Measurements from ENCODE around the gene TOMM20L. TPM values are rescaled to one million over a fixed set of nuclear protein-coding genes. Genes with fewer than 3 reads are reported as not detected.

The TOMM20L gene
- total and polyA plus RNA-seq, 9 of the 15 experiments (the other 6 are each of a cell fraction or from before 2014, with no cell fraction given), result not detected

DNA sequence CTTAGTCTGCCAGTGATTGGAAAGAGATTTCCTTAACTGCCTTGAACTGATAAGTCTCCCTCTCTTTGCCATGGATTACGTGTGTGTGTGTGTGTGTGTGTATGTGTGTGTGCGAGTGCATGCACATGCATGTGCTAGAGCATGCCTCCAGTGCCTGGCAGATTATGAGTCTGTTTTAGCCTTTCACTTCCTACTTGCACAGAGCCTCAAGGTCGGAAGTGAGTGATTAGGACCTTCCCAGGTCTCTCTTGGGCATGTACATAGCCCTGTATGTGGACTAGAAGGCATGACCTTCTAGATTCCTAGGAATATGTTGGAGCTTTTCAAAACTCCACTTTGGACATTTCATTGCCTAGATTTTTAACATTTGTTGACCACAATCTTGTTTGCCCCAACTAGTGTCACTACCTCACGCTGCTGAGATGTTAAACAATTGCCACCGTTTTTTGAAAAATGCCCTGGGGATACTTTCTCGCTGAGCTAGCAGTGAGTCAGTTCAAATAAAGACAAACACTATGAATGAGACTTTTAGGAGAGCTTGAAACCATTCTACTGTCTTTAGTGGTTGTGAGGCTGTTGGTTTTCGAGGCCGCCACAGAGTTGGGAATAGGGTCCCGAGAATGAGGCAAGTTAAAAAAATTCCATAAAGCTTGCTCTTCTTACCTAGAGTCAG is 60.0 kb downstream of the TOMM20L start:
- intact Hi-C loops (cut with micrococcal nuclease), result no loop called here
- FAIRE-seq, result no peak
- 82% methylated on average over 7 of the region's 9 CpGs for WGBS (ENCODE audit: insufficient coverage, low coverage, missing lambda C conversion rate)

More for the DNA sequence above, 60.0 kb downstream of the TOMM20L start:
- Histone ChIP-seq H3K9ac (ENCODE audit: insufficient read depth in 1 of 2, low read depth in 2 of 2, low read length in 2 of 2) (no peak overlapping the region), H3K79me2 (ENCODE audit: control insufficient read depth, insufficient read depth, low read length) (no peaks in the 10 kb centered on the region), H3K9me1 (ENCODE audit: control insufficient read depth, insufficient read depth, low read length) (no peaks in the 10 kb centered on the region), H3K4me1 (replicated peaks in 1 of 2; ENCODE audit: control insufficient read depth in 2 of 2, insufficient read depth in 2 of 2, low read length in 2 of 2) (no peaks in the 10 kb centered on the region; a peak in 1 of 5 replicates), H4K20me1 (replicated peaks; ENCODE audit: control insufficient read depth, insufficient read depth, low read length) (no peaks in the 10 kb centered on the region), H3K4me2 (ENCODE audit: insufficient read depth, low read length) (no peak overlapping the region), H3K27me3 (ENCODE audit: control insufficient read depth in 2 of 2, insufficient read depth in 2 of 2, low read length in 2 of 2) (no peaks in the 10 kb centered on the region), H3K36me3 (ENCODE audit: control insufficient read depth, insufficient read depth, low read length) (peaks cover 52% of the 10 kb centered on the region; the same call in 1 of the 3 replicates), H3K9me3 (replicated peaks; ENCODE audit: control insufficient read depth, insufficient read depth, low read depth, low read length) (no peaks in the 10 kb centered on the region), H3K4me3 (no peak overlapping the region), H2AFZ (ENCODE audit: low read depth, low read length) (no peak overlapping the region), H3K27ac (ENCODE audit: extremely low read depth, low read depth, low read length) (no peak overlapping the region)
- no peak for TF ChIP-seq ZNF589 (CRISPR knock-in tag; IDR thresholded peaks at IDR 0.05; ENCODE audit: low read depth)
- TF ChIP-seq KDM1A (IDR thresholded peaks at IDR 0.05), result peak in 1 of 2 experiments; percentile 18; a peak in 1 of 4 replicates
- BruUV-seq (replicated peaks), result no TSS peak
- ChIA-PET POLR2A (interaction anchor here (0.6 kb wide), 1 partner anchor 9 kb away, joined by 3 read pairs; no protein-coding TSS in a partner anchor), CTCF (ENCODE audit: low intra/inter-chr PET ratio) (no interaction called here)
- no peak for ATAC-seq
- no peak for DNase-seq (ENCODE audit: extremely low read depth in 1 of 4, low spot score in 3 of 4)
- in situ Hi-C loops (cut with MboI), result no loop called here

Small RNAs within 50 kb of the gene (small RNA-seq; reads per million reads assigned to genes)
- gene RF00019, result not detected

Other genes with a start within 250 kb of the TOMM20L start
- gene ARMH4, start 243.7 kb upstream of the TOMM20L start, total RNA-seq (2014; rRNA removed), result 0.04 TPM in 1 of 2 replicates, not detected in the other
- 0.22 and 0.38 TPM in 2 replicates for gene ARMH4, start 243.7 kb upstream of the TOMM20L start, total RNA-seq (2014; rRNA removed; fragmentation: Illumina TruSeq; extraction: Trizol)
- gene ARMH4, start 243.7 kb upstream of the TOMM20L start, total RNA-seq (2015; rRNA removed; fragmentation: Illumina TruSeq; extraction: Trizol), result 0.45 TPM in 1 of 2 replicates, not detected in the other
- gene ARMH4, start 243.7 kb upstream of the TOMM20L start, total RNA-seq (2021), result 0.07 and 0.27 TPM in 2 replicates
- gene ARMH4, start 243.7 kb upstream of the TOMM20L start, polyA plus RNA-seq (2011; rRNA removed), result 0.07 and 0.16 TPM in 2 replicates
- gene ARMH4, start 243.7 kb upstream of the TOMM20L start, polyA plus RNA-seq (2014; fragmentation: Illumina TruSeq; extraction: Trizol), result 0.06 and 0.08 TPM in 2 replicates
- gene ARMH4, start 243.7 kb upstream of the TOMM20L start, polyA plus RNA-seq (2014; fragmentation: Nextera tagmentation; extraction: Ambion mirVana), result under 1 TPM; 0.73 to 0.98 TPM
- 0.01 and 0.07 TPM in 2 replicates for gene ARMH4, start 243.7 kb upstream of the TOMM20L start, polyA plus RNA-seq (2014; rRNA removed)
- 20.5 and 22.0 TPM in 2 replicates for gene ACTR10, start 195.8 kb upstream of the TOMM20L start, total RNA-seq (2014; rRNA removed)
- 34.1 and 45.6 TPM in 2 replicates for gene ACTR10, start 195.8 kb upstream of the TOMM20L start, total RNA-seq (2014; rRNA removed; fragmentation: Illumina TruSeq; extraction: Trizol)
- gene ACTR10, start 195.8 kb upstream of the TOMM20L start, total RNA-seq (2015; rRNA removed; fragmentation: Illumina TruSeq; extraction: Trizol), result 22.2 and 23.2 TPM in 2 replicates
- 25.9 and 27.4 TPM in 2 replicates for gene ACTR10, start 195.8 kb upstream of the TOMM20L start, total RNA-seq (2021)
- 54.6 and 66.1 TPM in 2 replicates for gene ACTR10, start 195.8 kb upstream of the TOMM20L start, polyA plus RNA-seq (2011; rRNA removed)
- 37.1 and 46.7 TPM in 2 replicates for gene ACTR10, start 195.8 kb upstream of the TOMM20L start, polyA plus RNA-seq (2014; fragmentation: Illumina TruSeq; extraction: Trizol)
- 10 to 100 TPM; 28.6 to 38.1 TPM for gene ACTR10, start 195.8 kb upstream of the TOMM20L start, polyA plus RNA-seq (2014; fragmentation: Nextera tagmentation; extraction: Ambion mirVana)
- gene ACTR10, start 195.8 kb upstream of the TOMM20L start, polyA plus RNA-seq (2014; rRNA removed), result 40.7 and 42.5 TPM in 2 replicates
- 119 and 142 TPM in 2 replicates for gene PSMA3, start 151.1 kb upstream of the TOMM20L start, total RNA-seq (2014; rRNA removed)
- gene PSMA3, start 151.1 kb upstream of the TOMM20L start, total RNA-seq (2014; rRNA removed; fragmentation: Illumina TruSeq; extraction: Trizol), result 165 and 194 TPM in 2 replicates
- 124 and 129 TPM in 2 replicates for gene PSMA3, start 151.1 kb upstream of the TOMM20L start, total RNA-seq (2015; rRNA removed; fragmentation: Illumina TruSeq; extraction: Trizol)
- gene PSMA3, start 151.1 kb upstream of the TOMM20L start, total RNA-seq (2021), result 271 and 299 TPM in 2 replicates
- gene PSMA3, start 151.1 kb upstream of the TOMM20L start, polyA plus RNA-seq (2011; rRNA removed), result 384 and 470 TPM in 2 replicates
- 303 and 319 TPM in 2 replicates for gene PSMA3, start 151.1 kb upstream of the TOMM20L start, polyA plus RNA-seq (2014; fragmentation: Illumina TruSeq; extraction: Trizol)
- gene PSMA3, start 151.1 kb upstream of the TOMM20L start, polyA plus RNA-seq (2014; fragmentation: Nextera tagmentation; extraction: Ambion mirVana), result 100 to 1,000 TPM; 667 to 786 TPM
- gene PSMA3, start 151.1 kb upstream of the TOMM20L start, polyA plus RNA-seq (2014; rRNA removed), result 354 and 374 TPM in 2 replicates
- gene ARID4A, start 97.4 kb upstream of the TOMM20L start, total RNA-seq (2014; rRNA removed), result 6.5 and 6.9 TPM in 2 replicates
- 9.5 and 11.9 TPM in 2 replicates for gene ARID4A, start 97.4 kb upstream of the TOMM20L start, total RNA-seq (2014; rRNA removed; fragmentation: Illumina TruSeq; extraction: Trizol)
- gene ARID4A, start 97.4 kb upstream of the TOMM20L start, total RNA-seq (2015; rRNA removed; fragmentation: Illumina TruSeq; extraction: Trizol), result 8.4 and 8.7 TPM in 2 replicates
- 8.4 and 11.5 TPM in 2 replicates for gene ARID4A, start 97.4 kb upstream of the TOMM20L start, total RNA-seq (2021)
- gene ARID4A, start 97.4 kb upstream of the TOMM20L start, polyA plus RNA-seq (2011; rRNA removed), result 7.3 and 9.0 TPM in 2 replicates
- gene ARID4A, start 97.4 kb upstream of the TOMM20L start, polyA plus RNA-seq (2014; fragmentation: Illumina TruSeq; extraction: Trizol), result 7.4 and 9.4 TPM in 2 replicates
- gene ARID4A, start 97.4 kb upstream of the TOMM20L start, polyA plus RNA-seq (2014; fragmentation: Nextera tagmentation; extraction: Ambion mirVana), result 1 to 10 TPM; 2.4 to 2.8 TPM
- gene ARID4A, start 97.4 kb upstream of the TOMM20L start, polyA plus RNA-seq (2014; rRNA removed), result 7.1 and 7.5 TPM in 2 replicates
- gene TIMM9, start 31.6 kb downstream of the TOMM20L start, total RNA-seq (2014; rRNA removed), result 42.9 and 48.2 TPM in 2 replicates
- gene TIMM9, start 31.6 kb downstream of the TOMM20L start, total RNA-seq (2014; rRNA removed; fragmentation: Illumina TruSeq; extraction: Trizol), result 50.9 and 59.9 TPM in 2 replicates
- gene TIMM9, start 31.6 kb downstream of the TOMM20L start, total RNA-seq (2015; rRNA removed; fragmentation: Illumina TruSeq; extraction: Trizol), result 59.7 and 62.9 TPM in 2 replicates
- gene TIMM9, start 31.6 kb downstream of the TOMM20L start, total RNA-seq (2021), result 53.2 and 61.2 TPM in 2 replicates
- gene TIMM9, start 31.6 kb downstream of the TOMM20L start, polyA plus RNA-seq (2011; rRNA removed), result 24.7 and 28.0 TPM in 2 replicates
- 76.8 and 101 TPM in 2 replicates for gene TIMM9, start 31.6 kb downstream of the TOMM20L start, polyA plus RNA-seq (2014; fragmentation: Illumina TruSeq; extraction: Trizol)
- 10 to 100 TPM; 84.3 to 89.4 TPM for gene TIMM9, start 31.6 kb downstream of the TOMM20L start, polyA plus RNA-seq (2014; fragmentation: Nextera tagmentation; extraction: Ambion mirVana)
- 54.3 and 63.0 TPM in 2 replicates for gene TIMM9, start 31.6 kb downstream of the TOMM20L start, polyA plus RNA-seq (2014; rRNA removed)
- gene KIAA0586, start 31.8 kb downstream of the TOMM20L start, total RNA-seq (2014; rRNA removed), result 13.9 and 15.0 TPM in 2 replicates
- 30.9 and 37.5 TPM in 2 replicates for gene KIAA0586, start 31.8 kb downstream of the TOMM20L start, total RNA-seq (2014; rRNA removed; fragmentation: Illumina TruSeq; extraction: Trizol)
- gene KIAA0586, start 31.8 kb downstream of the TOMM20L start, total RNA-seq (2015; rRNA removed; fragmentation: Illumina TruSeq; extraction: Trizol), result 24.2 and 27.9 TPM in 2 replicates
- 21.2 and 24.4 TPM in 2 replicates for gene KIAA0586, start 31.8 kb downstream of the TOMM20L start, total RNA-seq (2021)
- 27.9 and 28.7 TPM in 2 replicates for gene KIAA0586, start 31.8 kb downstream of the TOMM20L start, polyA plus RNA-seq (2011; rRNA removed)
- gene KIAA0586, start 31.8 kb downstream of the TOMM20L start, polyA plus RNA-seq (2014; fragmentation: Illumina TruSeq; extraction: Trizol), result 21.3 and 22.6 TPM in 2 replicates
- gene KIAA0586, start 31.8 kb downstream of the TOMM20L start, polyA plus RNA-seq (2014; fragmentation: Nextera tagmentation; extraction: Ambion mirVana), result 10 to 100 TPM; 11.2 to 14.7 TPM
- gene KIAA0586, start 31.8 kb downstream of the TOMM20L start, polyA plus RNA-seq (2014; rRNA removed), result 10.0 and 11.4 TPM in 2 replicates
- gene DACT1, start 242.0 kb downstream of the TOMM20L start, total RNA-seq (2014; rRNA removed), result 0.08 and 0.18 TPM in 2 replicates
- gene DACT1, start 242.0 kb downstream of the TOMM20L start, total RNA-seq (2014; rRNA removed; fragmentation: Illumina TruSeq; extraction: Trizol), result 0.11 and 0.19 TPM in 2 replicates
- gene DACT1, start 242.0 kb downstream of the TOMM20L start, total RNA-seq (2015; rRNA removed; fragmentation: Illumina TruSeq; extraction: Trizol), result 0.08 and 0.14 TPM in 2 replicates
- 0.13 TPM in 2 replicates for gene DACT1, start 242.0 kb downstream of the TOMM20L start, total RNA-seq (2021)
- gene DACT1, start 242.0 kb downstream of the TOMM20L start, polyA plus RNA-seq (2011; rRNA removed), result 0.07 and 0.14 TPM in 2 replicates
- gene DACT1, start 242.0 kb downstream of the TOMM20L start, polyA plus RNA-seq (2014; fragmentation: Illumina TruSeq; extraction: Trizol), result 0.25 and 0.30 TPM in 2 replicates
- gene DACT1, start 242.0 kb downstream of the TOMM20L start, polyA plus RNA-seq (2014; fragmentation: Nextera tagmentation; extraction: Ambion mirVana), result under 1 TPM; 0.07 to 0.13 TPM
- gene DACT1, start 242.0 kb downstream of the TOMM20L start, polyA plus RNA-seq (2014; rRNA removed), result 0.20 and 0.29 TPM in 2 replicates